ENCODE data around the gene CDC20B.

The CDC20B gene

DNA sequence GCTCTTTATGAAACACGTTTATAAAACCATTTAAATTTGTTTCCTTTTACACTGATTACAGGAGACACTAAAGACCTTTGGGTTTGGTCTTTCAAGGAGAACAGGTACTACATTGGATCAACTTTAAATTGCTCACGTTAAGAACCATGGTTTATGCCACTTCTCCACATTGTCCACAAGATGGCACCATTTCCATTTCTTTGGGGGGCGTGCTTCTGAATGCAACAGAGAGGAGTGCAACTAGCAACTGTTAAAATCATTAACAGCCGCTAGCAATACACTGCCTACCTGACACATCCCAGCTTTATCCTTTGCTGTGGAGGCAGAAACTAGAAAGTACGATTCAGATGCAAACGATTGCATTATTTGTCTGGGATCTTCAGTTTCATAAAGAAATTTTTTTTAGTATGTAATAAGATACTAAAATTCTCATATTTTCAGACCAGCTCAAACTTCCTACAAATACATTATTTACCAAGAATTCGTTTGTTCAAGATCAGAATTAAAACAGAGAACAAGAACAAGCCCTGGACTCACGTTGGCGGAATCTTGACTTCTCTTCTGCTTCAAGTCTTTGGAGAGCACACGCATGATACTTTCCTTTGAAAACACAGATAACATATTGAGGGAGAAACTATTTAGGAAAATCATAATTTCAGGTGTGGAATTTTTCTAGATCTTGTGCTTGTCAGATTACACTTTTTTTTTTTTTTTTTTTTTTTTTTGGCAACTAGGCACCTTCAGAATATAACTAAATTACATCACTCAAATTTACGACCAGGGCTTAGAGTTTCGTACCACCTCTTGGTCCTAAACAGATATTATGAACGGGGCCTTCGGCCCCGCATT, 702 bp downstream of the CDC20B start:
- peak overlapping the region; percentile 52 to 61 for H3K4me3 ChIP-seq (ENCODE audit: low read depth in 1 of 2, low read length in 1 of 2)
- H3K27me3 ChIP-seq = peaks cover 100% of the 10 kb centered on the region
- H3K27ac ChIP-seq = no peak overlapping the region
- no peaks in the 10 kb centered on the region for H3K36me3 ChIP-seq
- TF ChIP-seq, protein P1, sequence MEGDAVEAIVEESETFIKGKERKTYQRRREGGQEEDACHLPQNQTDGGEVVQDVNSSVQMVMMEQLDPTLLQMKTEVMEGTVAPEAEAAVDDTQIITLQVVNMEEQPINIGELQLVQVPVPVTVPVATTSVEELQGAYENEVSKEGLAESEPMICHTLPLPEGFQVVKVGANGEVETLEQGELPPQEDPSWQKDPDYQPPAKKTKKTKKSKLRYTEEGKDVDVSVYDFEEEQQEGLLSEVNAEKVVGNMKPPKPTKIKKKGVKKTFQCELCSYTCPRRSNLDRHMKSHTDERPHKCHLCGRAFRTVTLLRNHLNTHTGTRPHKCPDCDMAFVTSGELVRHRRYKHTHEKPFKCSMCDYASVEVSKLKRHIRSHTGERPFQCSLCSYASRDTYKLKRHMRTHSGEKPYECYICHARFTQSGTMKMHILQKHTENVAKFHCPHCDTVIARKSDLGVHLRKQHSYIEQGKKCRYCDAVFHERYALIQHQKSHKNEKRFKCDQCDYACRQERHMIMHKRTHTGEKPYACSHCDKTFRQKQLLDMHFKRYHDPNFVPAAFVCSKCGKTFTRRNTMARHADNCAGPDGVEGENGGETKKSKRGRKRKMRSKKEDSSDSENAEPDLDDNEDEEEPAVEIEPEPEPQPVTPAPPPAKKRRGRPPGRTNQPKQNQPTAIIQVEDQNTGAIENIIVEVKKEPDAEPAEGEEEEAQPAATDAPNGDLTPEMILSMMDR (IDR thresholded peaks at IDR 0.05) = peak; percentile 39
- peaks cover 28 to 29% of the 10 kb centered on the region in 2 experiments for H3K4me1 ChIP-seq (ENCODE audit: control insufficient read depth in 1 of 2, insufficient read depth in 1 of 2, low read depth in 1 of 2, low read length in 1 of 2)
- H3K9me3 ChIP-seq = no peaks in the 10 kb centered on the region

DNA sequence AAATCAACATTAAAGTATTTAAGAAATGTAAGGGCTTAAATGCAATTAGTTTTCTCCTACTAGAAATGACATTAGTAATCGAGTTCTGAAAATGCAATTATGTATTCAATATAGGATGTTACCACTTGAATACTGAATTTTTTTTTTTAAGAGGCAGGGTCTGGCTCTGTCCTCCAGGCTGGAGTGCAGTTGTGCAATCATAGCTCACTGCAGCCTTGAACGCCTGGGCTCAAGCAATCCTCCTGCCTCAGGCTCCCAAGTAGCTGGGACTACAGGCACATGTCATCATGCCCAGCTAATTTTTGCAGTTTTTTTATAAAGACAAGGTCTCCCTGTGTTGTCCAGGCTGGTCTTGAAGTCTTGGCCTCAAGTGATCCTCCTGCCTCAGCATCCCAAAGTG, 1.5 kb downstream of the CDC20B start:
- peaks cover 100% of the 10 kb centered on the region for H3K27me3 ChIP-seq
- no peaks in the 10 kb centered on the region for H3K36me3 ChIP-seq
- TF ChIP-seq, protein P1 (IDR thresholded peaks at IDR 0.05) = no peak
- no peak overlapping the region for H3K27ac ChIP-seq
- H3K4me3 ChIP-seq (ENCODE audit: low read depth in 1 of 2, low read length in 1 of 2) = no peak overlapping the region
- H3K9me3 ChIP-seq = no peaks in the 10 kb centered on the region
- H3K4me1 ChIP-seq (ENCODE audit: control insufficient read depth in 1 of 2, insufficient read depth in 1 of 2, low read depth in 1 of 2, low read length in 1 of 2) = peaks cover 24 to 25% of the 10 kb centered on the region in 2 experiments

DNA sequence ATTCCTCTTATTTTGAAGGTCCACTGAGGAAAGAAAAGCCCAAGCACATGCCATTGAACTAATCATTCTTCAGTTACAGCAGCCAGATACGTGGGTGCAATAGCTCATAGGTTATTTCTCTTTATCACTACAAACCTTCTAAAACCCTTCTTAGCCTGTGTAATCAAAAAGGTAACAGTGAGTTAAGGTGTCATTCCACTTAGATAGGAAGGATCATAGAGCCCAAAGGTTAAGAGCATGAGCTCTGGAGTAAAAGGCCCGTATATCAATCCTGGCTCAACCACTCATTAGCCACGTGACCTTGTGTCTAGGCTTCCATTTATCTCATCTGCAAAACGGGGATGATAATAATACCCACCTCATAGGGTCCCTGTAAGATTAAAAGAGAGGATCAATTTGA, 10.3 kb downstream of the CDC20B start:
- TF ChIP-seq, protein P1 (IDR thresholded peaks at IDR 0.05) = no peak
- Histone ChIP-seq H3K4me1 (ENCODE audit: control insufficient read depth in 1 of 2, insufficient read depth in 1 of 2, low read depth in 1 of 2, low read length in 1 of 2) (no peaks in the 10 kb centered on the region), H3K4me3 (ENCODE audit: low read depth in 1 of 2, low read length in 1 of 2) (no peak overlapping the region), H3K9me3 (no peaks in the 10 kb centered on the region), H3K27me3 (peaks cover 94% of the 10 kb centered on the region), H3K27ac (no peak overlapping the region), H3K36me3 (no peaks in the 10 kb centered on the region)

DNA sequence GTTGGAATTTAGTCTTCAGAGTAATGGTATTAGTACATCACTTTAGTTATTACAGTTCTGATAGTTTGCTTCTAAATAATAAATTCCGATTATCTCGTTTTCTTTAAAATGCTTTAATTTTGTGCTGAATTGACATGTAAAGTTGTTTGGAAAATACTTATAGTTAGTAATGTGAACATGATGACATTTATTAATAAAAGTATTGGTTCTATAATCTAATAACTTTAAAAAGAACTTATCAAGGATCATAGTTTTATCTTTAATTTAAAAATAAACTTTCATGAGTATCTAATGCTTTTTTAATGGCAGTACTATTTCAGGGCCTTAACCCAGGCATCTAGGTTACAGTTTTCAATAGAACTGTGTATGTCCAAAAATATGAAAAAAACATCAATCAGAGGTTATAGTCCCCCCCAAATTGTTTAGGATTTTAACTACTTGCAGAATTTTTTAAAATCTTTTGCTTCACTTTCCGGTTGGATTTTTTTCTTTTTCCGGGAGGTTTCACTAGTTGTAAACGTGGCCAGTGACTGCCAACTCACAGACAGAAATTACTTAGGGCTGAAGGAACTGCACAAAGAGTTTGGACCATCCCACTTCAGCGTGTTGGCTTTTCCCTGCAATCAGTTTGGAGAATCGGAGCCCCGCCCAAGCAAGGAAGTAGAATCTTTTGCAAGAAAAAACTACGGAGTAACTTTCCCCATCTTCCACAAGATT, 12.3 kb downstream of the CDC20B start:
- Histone ChIP-seq H3K27me3 (peaks cover 76% of the 10 kb centered on the region), H3K4me1 (ENCODE audit: control insufficient read depth in 1 of 2, insufficient read depth in 1 of 2, low read depth in 1 of 2, low read length in 1 of 2) (no peaks in the 10 kb centered on the region), H3K4me3 (ENCODE audit: low read depth in 1 of 2, low read length in 1 of 2) (no peak overlapping the region), H3K36me3 (no peaks in the 10 kb centered on the region), H3K27ac (no peak overlapping the region), H3K9me3 (no peaks in the 10 kb centered on the region)
- TF ChIP-seq, protein P1 (IDR thresholded peaks at IDR 0.05) = no peak

DNA sequence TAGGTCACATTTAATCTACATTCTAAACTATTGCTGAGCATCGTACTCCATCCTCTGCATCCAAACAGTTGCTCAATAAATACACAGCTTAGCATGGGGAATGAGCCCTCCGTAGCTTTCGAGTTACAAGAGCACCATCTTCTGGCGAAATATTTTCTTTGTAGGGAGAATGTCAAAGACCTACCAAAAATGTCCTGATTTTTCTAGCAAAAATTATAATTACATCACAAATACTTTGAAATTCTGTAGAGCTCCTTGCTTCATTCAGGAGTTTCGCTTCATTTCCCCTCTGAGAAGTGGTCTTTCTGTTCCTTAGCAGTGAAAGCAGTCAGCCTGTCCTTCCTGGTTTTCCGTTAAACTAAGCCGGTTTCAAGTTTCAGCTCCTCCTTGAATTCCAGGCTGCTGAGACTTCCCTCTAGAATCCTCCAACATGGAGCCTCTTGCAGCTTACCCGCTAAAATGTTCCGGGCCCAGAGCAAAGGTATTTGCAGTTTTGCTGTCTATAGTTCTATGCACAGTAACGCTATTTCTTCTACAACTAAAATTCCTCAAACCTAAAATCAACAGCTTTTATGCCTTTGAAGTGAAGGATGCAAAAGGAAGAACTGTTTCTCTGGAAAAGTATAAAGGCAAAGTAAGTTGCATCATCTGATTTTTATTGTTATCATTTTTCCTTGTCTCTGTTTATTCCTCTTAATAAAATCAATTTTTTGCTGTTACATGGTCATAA, 13.0 kb downstream of the CDC20B start, which contains the start of gene GPX8:
GPX8 (plus strand) TSS at position 409 of the 730 bp plus-strand sequence; CDS start at position 431, 22 bp downstream.
- no peak within 1 kb of the TSS for H3K27ac ChIP-seq
- peaks cover 76% of the 10 kb centered on the region for H3K27me3 ChIP-seq
- no peaks in the 10 kb centered on the region for H3K9me3 ChIP-seq
- H3K4me3 ChIP-seq (ENCODE audit: low read depth in 1 of 2, low read length in 1 of 2) = no peak within 1 kb of the TSS
- no peaks in the 10 kb centered on the region for H3K4me1 ChIP-seq (ENCODE audit: control insufficient read depth in 1 of 2, insufficient read depth in 1 of 2, low read depth in 1 of 2, low read length in 1 of 2)
- no peaks in the 10 kb centered on the region for H3K36me3 ChIP-seq
- TF ChIP-seq, protein P1 (IDR thresholded peaks at IDR 0.05) = no peak

All from neutrophil (primary cell).